Tibial nerve (tissue), 3 donors: ENCODE data around the gene ROCK2.

Experiments
- CTCF ChIP-seq, 5 experiments: fragments of 200-600 bp in 3 of 5; fragments of 450-650 bp in 2 of 5; sonication (generic) in 3 of 5; IDR thresholded peaks; one replicate each; pipeline ENCODE4 v1.5.1; 2016 to 2019; ENCODE audit warnings: antibody characterized with exemption in 5 of 5, mild to moderate bottlenecking in 3 of 5, moderate library complexity in 2 of 5
- POLR2A ChIP-seq, 2 donors: fragments of 450-650 bp; IDR thresholded peaks; one replicate each; pipeline ENCODE4 v1.6.1; 2017; ENCODE audit warnings: antibody characterized with exemption in 2 of 2, mild to moderate bottlenecking in 2 of 2, moderate library complexity in 2 of 2

GRCh38 chr2:11144077-11144737, 200.2 kb downstream of the ROCK2 start:
- no peak for TF ChIP-seq CTCF (IDR thresholded peaks at IDR 0.05)
- no peak for TF ChIP-seq POLR2A (IDR thresholded peaks at IDR 0.05)
